HL-60 (cell line): Measurements from ENCODE around the gene CENPK.

Source experiments
- CTCF ChIP-seq: IDR thresholded peaks from one replicate; pipeline ENCODE4 v1.5.1; 2011; ENCODE audit warnings: low read length, control low read depth, inconsistent platforms; ENCODE audit not compliant: insufficient read depth
- POLR2AphosphoS5 ChIP-seq: IDR thresholded peaks from 2 replicates; pipeline ENCODE4 v1.6.1; 2012; ENCODE audit warnings: low read depth
- REST ChIP-seq: IDR thresholded peaks from 2 replicates; pipeline ENCODE4 v1.6.1; 2012; ENCODE audit warnings: low read depth; ENCODE audit not compliant: insufficient replicate concordance

DNA sequence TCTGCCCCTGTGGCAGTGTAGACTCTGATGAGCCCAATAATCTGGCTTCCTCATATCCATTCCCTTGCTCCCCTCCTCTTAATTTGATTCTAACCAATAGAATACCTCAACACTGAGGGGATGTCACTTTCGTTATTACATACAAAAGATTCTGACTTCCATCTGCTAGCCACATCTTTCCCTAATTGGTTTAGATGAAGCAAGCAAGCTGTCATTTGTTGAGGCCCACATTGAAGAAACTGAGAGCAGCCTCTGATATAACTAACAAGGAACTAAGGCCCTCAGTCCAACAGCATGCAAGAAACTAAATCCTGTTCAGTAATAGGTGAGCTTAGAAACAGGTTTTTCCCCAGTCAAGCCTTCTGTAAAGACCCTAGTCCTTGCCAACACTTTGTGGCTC is 87.1 kb downstream of the CENPK start:
- TF ChIP-seq REST, result no peak
- TF ChIP-seq CTCF, result no peak
- TF ChIP-seq POLR2AphosphoS5, result no peak
